Inflammatory macrophage treated with lipopolysaccharide for 1 hour (primary cell): ENCODE results near the gene BANP.
A peak's percentile ranks its signal among the peaks of the same experiment; 100 is the strongest.

ENCODE experiments used
- DNase-seq, 2 donors: peaks; one replicate each; pipeline ENCODE4 v3.0.0-alpha.2; 2020 to 2022

The BANP gene

GRCh38 chr16:87949071-87949744, 2.0 kb upstream of the BANP start:
- DNase-seq: no peak

GRCh38 chr16:87951552-87952538, 611 bp downstream of the BANP start:
- no peak for DNase-seq

DNA sequence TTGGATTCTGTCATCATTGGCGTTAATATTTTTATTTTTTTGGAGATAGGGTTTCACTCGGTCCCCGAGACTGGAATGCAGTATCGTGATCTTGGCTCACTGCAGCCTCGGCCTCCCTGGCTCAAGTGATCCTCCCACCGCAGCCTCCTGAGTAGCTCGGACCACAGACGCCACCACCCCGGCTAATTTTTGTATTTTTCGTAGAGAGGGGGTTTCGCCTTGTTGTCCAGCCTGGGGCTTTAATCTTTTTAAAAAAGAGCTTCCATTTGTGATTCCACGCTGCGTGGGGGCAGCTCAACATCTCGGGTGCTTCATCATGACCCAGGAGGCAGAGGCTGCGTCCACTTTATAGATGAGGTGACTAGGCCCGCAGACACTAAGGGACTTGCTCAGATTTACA, 1.5 kb downstream of the BANP start:
- DNase-seq: no peak

DNA sequence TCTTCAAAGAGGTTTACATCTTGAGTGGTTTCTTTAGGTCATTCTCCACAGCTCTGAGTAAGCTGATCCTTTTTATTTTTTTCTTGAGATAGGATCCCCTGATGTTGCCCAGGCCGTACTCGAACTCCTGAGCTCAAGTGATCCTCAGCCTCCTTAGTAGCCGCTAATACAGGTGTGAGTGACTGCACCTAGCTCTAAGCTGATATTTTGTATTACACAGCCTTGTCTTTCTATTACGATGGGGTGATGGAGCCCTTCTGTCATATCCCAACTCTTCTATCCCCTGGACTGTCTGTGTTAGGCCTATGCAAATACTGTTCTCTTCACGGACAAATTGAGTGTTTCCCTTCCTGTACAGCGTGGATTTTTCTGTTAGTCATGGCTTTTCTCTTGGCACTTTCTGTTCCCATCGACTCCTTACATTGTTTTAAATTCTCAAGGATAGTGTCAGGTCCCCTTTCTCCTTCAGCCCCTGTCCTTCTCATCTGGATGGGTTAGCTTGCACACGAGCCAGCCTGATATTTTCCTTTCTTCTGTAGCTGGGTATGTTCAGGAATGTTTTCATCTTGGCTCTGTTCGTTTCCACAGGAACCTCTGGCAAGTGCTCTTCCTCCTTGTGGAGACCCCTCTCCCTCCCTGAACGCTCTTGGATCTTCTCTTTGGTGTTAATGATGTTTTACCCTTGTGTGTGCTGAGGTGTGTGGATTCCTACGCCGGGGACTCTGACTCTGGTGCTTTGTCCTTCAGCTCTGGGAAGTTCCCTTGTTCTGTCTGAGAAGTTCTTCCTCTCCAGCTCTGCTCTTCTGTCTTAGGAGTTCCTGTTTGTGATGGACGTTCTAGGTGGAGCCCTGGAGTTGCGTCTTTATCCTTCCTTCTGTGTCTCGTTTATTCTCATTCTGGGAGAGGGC, 2.3 kb downstream of the BANP start:
- DNase-seq: peak; percentile 78 to 85

GRCh38 chr16:87954361-87954760, 3.1 kb downstream of the BANP start:
- DNase-seq: peak; percentile 76 to 88

DNA sequence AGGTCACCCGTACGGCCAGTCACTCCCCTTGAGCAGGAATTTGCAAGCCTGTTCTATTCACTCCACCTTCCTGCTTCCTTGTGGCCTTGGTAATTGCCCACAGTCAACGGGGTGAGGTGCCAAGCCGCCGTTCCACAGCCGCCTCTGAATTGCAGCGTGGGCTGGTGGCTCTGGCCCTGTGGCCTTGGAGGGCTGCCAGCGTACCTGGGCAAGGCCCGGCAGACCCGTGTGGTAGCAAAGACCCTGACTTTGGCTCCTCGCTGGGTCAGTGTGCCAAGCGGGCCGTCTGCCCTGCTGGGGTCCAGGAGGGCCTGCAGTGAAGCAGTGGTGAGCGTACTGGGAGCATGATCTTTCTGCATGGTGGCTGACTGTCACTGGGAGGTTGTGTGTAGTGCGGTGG, 3.6 kb downstream of the BANP start:
- DNase-seq: no peak

GRCh38 chr16:87955302-87956097, 4.3 kb downstream of the BANP start:
- peak; percentile 77 to 92 for DNase-seq

DNA sequence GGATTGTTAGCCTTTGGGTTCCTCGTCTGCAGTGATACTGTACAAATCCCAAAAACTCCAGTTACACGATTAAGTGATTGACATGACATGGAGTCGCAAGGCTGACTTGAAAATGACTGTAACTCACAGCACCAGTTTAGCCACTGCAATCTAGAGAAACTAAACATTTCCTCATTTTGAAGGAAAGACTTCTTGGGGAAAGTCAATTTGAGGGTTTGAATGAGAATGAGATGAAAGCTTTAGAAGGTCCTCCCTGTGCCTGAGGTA, 4.8 kb downstream of the BANP start:
- peak in 1 of 2 donors; percentile 75 for DNase-seq

GRCh38 chr16:87956365-87957231, 5.4 kb downstream of the BANP start:
- DNase-seq: peak; percentile 55 to 81

DNA sequence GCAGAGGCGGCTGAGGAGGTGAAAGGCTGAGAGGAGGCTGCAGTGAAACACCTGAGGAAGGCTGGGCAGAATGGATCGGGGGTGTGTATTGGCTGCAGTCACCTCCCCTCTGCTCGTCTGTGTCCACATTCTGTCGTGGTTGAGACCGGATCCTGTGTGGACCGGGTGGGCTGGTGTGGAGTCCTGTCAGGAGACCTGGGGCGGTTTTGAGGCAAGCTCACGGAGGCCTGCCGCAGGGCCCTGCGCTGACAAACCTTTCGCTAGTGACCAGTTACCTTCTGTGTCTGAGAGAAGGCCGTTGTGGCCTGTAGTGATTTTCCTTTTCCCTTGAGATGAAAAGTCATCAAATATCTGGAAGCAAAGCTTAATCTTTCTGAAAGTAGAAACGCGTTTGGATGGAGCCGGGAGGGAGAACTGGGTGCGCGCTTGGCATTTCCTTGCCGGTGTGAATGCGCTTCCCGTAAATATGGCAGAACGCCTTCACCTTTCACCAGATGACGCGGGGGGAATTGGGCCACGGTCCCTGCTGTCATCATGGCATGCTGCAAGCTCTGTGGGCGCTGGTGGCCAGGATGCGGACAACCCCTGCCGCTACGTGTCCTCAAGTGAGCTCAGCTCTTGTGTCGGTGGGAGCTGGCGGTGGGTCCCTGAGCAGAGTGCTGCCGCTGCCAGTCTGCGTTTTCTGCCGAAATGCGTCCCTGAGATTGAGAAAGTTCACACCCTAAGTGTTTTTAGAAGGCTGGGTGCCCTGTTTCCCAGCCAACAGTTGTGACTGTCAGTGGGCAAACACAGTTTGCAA, 6.3 kb downstream of the BANP start:
- no peak for DNase-seq

- DNase-seq: no peak
Measured at GRCh38 chr16:87958632-87959031, 7.4 kb downstream of the BANP start.

DNA sequence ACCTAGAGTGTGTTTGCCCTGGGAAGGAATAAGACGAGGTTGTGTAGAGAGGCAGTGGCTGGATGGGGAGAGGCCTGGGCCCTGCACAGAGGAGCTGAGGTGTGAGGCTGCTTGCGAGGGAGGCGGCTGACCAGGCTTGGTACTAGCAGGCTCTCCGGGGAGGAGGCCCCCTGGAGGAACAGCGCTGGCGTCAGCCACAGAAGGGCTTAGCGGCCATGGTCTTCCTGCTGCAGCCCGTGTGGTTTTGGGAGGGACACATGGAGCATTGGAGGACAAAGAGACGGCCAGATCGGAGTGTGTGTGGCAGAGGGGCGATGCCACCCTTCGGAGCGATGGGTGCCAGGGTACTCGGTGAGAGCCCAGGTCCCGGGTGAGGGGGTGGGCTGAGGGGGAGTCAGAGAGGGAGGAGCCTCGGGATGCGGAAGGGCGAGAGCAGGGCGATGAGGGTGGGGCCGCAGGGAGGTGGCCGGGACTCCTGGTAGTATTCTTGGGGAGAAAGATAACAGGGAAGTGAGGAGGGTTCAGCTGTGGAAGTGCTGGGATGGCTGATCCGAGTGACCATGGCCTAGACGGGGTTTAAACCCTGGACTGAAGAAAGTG, 8.3 kb downstream of the BANP start:
- no peak for DNase-seq

- no peak for DNase-seq
Measured at GRCh38 chr16:87960296-87960695, 9.1 kb downstream of the BANP start.

DNA sequence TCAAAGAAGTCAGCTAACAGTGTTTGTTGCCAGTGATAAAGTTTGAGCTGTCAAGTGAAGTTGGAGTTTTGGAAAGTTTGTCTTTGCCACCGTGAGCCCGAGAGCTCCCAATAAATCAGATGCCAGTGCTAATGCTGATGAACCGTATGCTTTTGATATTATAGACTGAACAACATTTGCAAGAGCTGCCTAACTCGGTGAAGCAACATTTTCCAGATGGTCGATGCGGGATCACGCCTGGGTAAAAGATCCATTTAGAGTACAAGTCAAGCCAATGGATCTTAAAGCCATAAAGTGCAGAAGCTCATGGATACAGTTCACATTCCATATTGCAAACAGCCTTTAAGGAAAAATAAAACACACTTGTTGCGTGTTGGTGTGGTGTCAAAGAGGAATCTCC, 9.6 kb downstream of the BANP start:
- no peak for DNase-seq

GRCh38 chr16:87961623-87962022, 10.4 kb downstream of the BANP start:
- no peak for DNase-seq

DNA sequence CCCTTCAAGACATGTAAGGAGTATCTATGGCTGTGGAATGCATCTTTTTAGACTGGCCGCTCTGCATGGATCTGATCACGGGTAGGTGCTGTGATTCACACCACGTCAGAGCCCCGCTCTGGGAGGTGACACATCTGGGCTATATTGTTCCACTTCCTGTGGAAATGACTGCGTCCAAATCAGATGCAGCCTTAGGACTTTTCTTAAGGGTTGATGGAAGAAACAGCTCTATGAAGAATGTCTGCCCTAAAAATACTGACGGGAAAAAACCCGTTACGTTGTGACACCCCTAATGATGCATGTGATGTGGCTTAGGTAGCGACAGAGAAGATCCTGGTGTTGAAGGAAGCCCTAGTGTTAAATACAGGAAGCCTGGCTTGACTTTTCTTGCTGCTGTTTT, 12.2 kb downstream of the BANP start:
- peak in 1 of 2 donors; percentile 44 for DNase-seq

- no peak for DNase-seq
Measured at GRCh38 chr16:87964049-87964659, 12.9 kb downstream of the BANP start.

DNA sequence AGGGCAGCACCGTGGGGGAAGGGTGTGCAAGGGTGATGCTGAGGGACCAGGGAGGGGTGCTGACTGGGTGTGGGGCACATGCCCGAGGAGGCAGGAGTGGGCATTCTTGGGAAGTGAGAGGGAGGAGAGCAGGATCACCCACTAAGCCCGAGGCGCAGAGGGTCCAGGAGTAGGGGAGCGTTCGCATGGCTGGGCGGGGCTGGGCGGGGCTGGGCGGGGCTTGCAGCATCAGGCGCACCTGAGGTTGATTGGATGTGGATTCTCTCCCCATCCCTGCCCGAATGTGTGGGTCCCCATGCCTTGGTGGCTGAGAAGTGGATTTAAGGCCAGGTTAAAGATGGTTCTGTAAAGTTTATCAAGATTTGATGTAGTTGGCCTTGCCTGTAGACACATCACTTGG, 14.2 kb downstream of the BANP start:
- DNase-seq: no peak

DNA sequence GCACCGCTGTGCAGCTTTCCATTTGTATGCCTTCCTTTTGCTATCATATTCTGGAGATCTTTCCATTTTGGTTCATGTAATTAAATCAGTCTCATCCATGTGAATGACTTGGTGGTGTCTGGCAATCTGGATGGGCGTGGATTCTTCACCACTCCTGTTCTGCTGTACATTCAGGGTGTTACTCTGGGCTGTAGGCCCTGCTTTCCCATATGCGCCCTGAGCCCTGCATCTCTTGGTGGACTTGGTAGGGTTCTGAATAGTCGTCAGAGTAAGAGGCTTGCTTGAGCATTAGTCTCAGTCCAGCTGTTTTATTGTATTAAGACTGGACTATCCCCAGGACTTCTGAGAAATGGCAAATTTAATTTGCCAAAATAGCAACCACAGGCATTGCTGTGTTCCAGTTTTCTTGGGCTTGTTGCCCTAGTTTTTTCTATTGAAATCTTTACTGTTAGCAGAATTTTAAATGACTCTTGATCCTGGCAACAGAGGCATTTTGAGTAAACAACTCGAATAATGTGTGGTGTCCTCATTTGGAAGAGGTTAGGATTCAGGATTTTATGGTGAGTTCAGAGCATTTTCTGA, 14.9 kb downstream of the BANP start:
- no peak for DNase-seq
